H1 (cell line): ENCODE results near the gene CRTC3. TPM values are rescaled to one million over a fixed set of nuclear protein-coding genes. Genes with fewer than 3 reads are reported as not detected.
A peak's percentile ranks its signal among the peaks of the same experiment; 100 is the strongest.

Experiments
- CTCF ChIA-PET: fragments of 300-600 bp; sonication (Branson Sonifier 250); formaldehyde crosslinking; loops from one replicate; lab custom pipeline; 2021; ENCODE audit not compliant: partially characterized antibody; lab: Charles Lee
- POLR2A ChIA-PET: fragments of 300-600 bp; sonication (Branson Sonifier 250); formaldehyde crosslinking; loops from one replicate; lab custom pipeline; 2021; ENCODE audit warnings: inconsistent platforms; ENCODE audit not compliant: partially characterized antibody; lab: Charles Lee
- DNase-seq, 2 experiments: peaks; one replicate each; pipeline versions ENCODE4 v3.0.0 to v3.0.0-alpha.2; 2010 to 2022; ENCODE audit warnings: low spot score in 2 of 2, low read depth in 1 of 2, mixed read lengths in 1 of 2
- FAIRE-seq: peaks from 2 replicates; lab custom pipeline; 2011; peaks lifted over from hg19 to GRCh38; lab: Jason Lieb, UNC
- H2AFZ ChIP-seq: 2 replicates; pipeline ENCODE4 v1.8.1; 2012; ENCODE audit warnings: low read length, inconsistent platforms
- H2AK5ac ChIP-seq: 2 replicates; pipeline ENCODE4 v1.6.1; 2013; ENCODE audit warnings: low read depth, low read length
- H2BK120ac ChIP-seq: replicated peaks from 2 replicates; pipeline ENCODE3; 2013; ENCODE audit warnings: low read depth, low read length, inconsistent platforms
- H2BK12ac ChIP-seq: 2 replicates; pipeline ENCODE4 v1.6.1; 2013; ENCODE audit warnings: low read depth, low read length
- H2BK15ac ChIP-seq: 2 replicates; pipeline ENCODE4 v1.6.1; 2013; ENCODE audit warnings: low read length
- H2BK20ac ChIP-seq: 2 replicates; pipeline ENCODE4 v1.6.1; 2013; ENCODE audit warnings: low read length
- H2BK5ac ChIP-seq: 2 replicates; pipeline ENCODE4 v1.6.1; 2013; ENCODE audit warnings: low read depth, low read length
- H3K14ac ChIP-seq: 2 replicates; pipeline ENCODE4 v1.6.1; 2013; ENCODE audit warnings: inconsistent platforms; ENCODE audit not compliant: insufficient read length
- H3K18ac ChIP-seq: 2 replicates; pipeline ENCODE4 v1.6.1; 2013; ENCODE audit warnings: low read length; ENCODE audit errors: extremely low read depth
- H3K23ac ChIP-seq: 2 replicates; pipeline ENCODE4 v1.6.1; 2013; ENCODE audit warnings: inconsistent platforms; ENCODE audit not compliant: insufficient read length
- H3K23me2 ChIP-seq: 2 replicates; pipeline ENCODE4 v1.6.1; 2013; ENCODE audit warnings: low read depth, low read length
- H3K27ac ChIP-seq: 2 replicates; pipeline ENCODE4 v1.6.1; 2011; ENCODE audit warnings: low read depth, low read length, inconsistent platforms
- H3K27me3 ChIP-seq, 4 experiments: replicated peaks in 1 of 4; 1 replicate in 1 of 4; 2 replicates in 3 of 4; pipeline versions ENCODE4 v1.6.1 to v1.8.1; 2011 to 2013; ENCODE audit warnings: low read length in 3 of 4, mild to moderate bottlenecking in 3 of 4, inconsistent platforms in 2 of 4, mixed read lengths in 2 of 4, moderate library complexity in 1 of 4; ENCODE audit not compliant: control insufficient read depth in 3 of 4, insufficient read depth in 3 of 4; ENCODE audit errors: extremely low read depth in 1 of 4
- H3K36me3 ChIP-seq, 4 experiments: 2 replicates each; pipeline versions ENCODE4 v1.6.1 to v1.8.1; 2011 to 2013; ENCODE audit warnings: mild to moderate bottlenecking in 4 of 4, low read length in 3 of 4, moderate library complexity in 2 of 4, control low read depth in 1 of 4, inconsistent platforms in 1 of 4; ENCODE audit not compliant: insufficient read depth in 4 of 4, control insufficient read depth in 2 of 4
- H3K4ac ChIP-seq: replicated peaks from 2 replicates; pipeline ENCODE3; 2013; ENCODE audit warnings: low read length, low read depth, mixed read lengths, inconsistent platforms; ENCODE audit not compliant: insufficient read length
- H3K4me1 ChIP-seq, 4 experiments: replicated peaks in 1 of 4; 1 replicate in 1 of 4; 2 replicates in 3 of 4; pipeline versions ENCODE4 v1.6.1 to v1.8.1; 2011 to 2013; ENCODE audit warnings: low read length in 3 of 4, inconsistent platforms in 2 of 4, mixed read lengths in 1 of 4; ENCODE audit not compliant: insufficient read depth in 4 of 4, control insufficient read depth in 3 of 4
- H3K4me2 ChIP-seq, 2 experiments: 2 replicates each; pipeline versions ENCODE4 v1.6.1 to v1.8.1; 2011 to 2013; ENCODE audit warnings: low read depth in 2 of 2, low read length in 2 of 2, control low read depth in 1 of 2, inconsistent platforms in 1 of 2, mild to moderate bottlenecking in 1 of 2; ENCODE audit not compliant: insufficient read depth in 1 of 2
- H3K4me3 ChIP-seq, 4 experiments: fragments of 200-600, 300-600 bp in 1 of 4; sonication (generic), shearing (Covaris generic), sonication (Bioruptor Twin) in 1 of 4; 2 replicates each; pipeline versions ENCODE4 v1.5.1 to v1.8.1; 2011 to 2016; ENCODE audit warnings: low read length in 4 of 4, low read depth in 3 of 4, control low read depth in 2 of 4, inconsistent platforms in 2 of 4, mild to moderate bottlenecking in 2 of 4, mixed read lengths in 1 of 4, moderate library complexity in 1 of 4; ENCODE audit not compliant: insufficient read depth in 2 of 4; ENCODE audit errors: extremely low read depth in 1 of 4
- H3K56ac ChIP-seq: replicated peaks from 2 replicates; pipeline ENCODE3; 2013; ENCODE audit warnings: low read depth, mild to moderate bottlenecking, mixed read lengths, low read length, inconsistent platforms; ENCODE audit not compliant: insufficient read length
- H3K79me1 ChIP-seq: 2 replicates; pipeline ENCODE4 v1.6.1; 2013; ENCODE audit warnings: low read depth, low read length, control low read depth
- H3K79me2 ChIP-seq, 2 experiments: 2 replicates each; pipeline versions ENCODE4 v1.6.1 to v1.8.1; 2012 to 2013; ENCODE audit warnings: low read length in 2 of 2, mild to moderate bottlenecking in 2 of 2, inconsistent platforms in 1 of 2; ENCODE audit not compliant: insufficient read depth in 2 of 2, control insufficient read depth in 1 of 2
- H3K9ac ChIP-seq, 4 experiments: replicated peaks in 1 of 4; 1 replicate in 1 of 4; 2 replicates in 3 of 4; pipeline versions ENCODE4 v1.6.1 to v1.8.1; 2011 to 2013; ENCODE audit warnings: low read depth in 3 of 4, low read length in 3 of 4, control low read depth in 2 of 4, mild to moderate bottlenecking in 2 of 4, moderate library complexity in 2 of 4, inconsistent platforms in 1 of 4; ENCODE audit errors: extremely low read depth in 1 of 4
- H3K9me3 ChIP-seq, 2 experiments: 2 replicates each; pipeline versions ENCODE4 v1.6.1 to v1.8.1; 2012 to 2013; ENCODE audit warnings: mild to moderate bottlenecking in 2 of 2, moderate library complexity in 2 of 2, control low read depth in 1 of 2, inconsistent platforms in 1 of 2, low read depth in 1 of 2, low read length in 1 of 2, mixed read lengths in 1 of 2; ENCODE audit not compliant: insufficient read depth in 2 of 2
- H4K20me1 ChIP-seq, 2 experiments: replicated peaks in 1 of 2; 2 replicates each; pipeline versions ENCODE3 to v1.8.1; 2011 to 2013; ENCODE audit warnings: inconsistent platforms in 2 of 2, low read length in 2 of 2, mild to moderate bottlenecking in 1 of 2; ENCODE audit not compliant: insufficient read depth in 2 of 2, control insufficient read depth in 1 of 2
- H4K5ac ChIP-seq: 2 replicates; pipeline ENCODE4 v1.6.1; 2013; ENCODE audit warnings: low read length, low read depth, mixed read lengths, inconsistent platforms; ENCODE audit not compliant: insufficient read length
- H4K8ac ChIP-seq: 2 replicates; pipeline ENCODE4 v1.8.0; 2013; ENCODE audit warnings: mild to moderate bottlenecking, moderate library complexity, low read length, inconsistent platforms; ENCODE audit not compliant: insufficient read depth; ENCODE audit errors: extremely low read depth
- H4K91ac ChIP-seq: replicated peaks from 2 replicates; pipeline ENCODE3; 2013; ENCODE audit warnings: low read length, mixed read lengths, inconsistent platforms; ENCODE audit not compliant: insufficient read length
- KDM1A ChIP-seq: fragments of 200-600, 300-600 bp; sonication (generic); IDR thresholded peaks from 2 replicates; pipeline ENCODE4 v1.7.1; 2016; ENCODE audit warnings: mild to moderate bottlenecking, low read length, borderline replicate concordance
- POU5F1 ChIP-seq: IDR thresholded peaks from 2 replicates; pipeline ENCODE4 v1.6.1; 2011; ENCODE audit warnings: low read depth, mild to moderate bottlenecking, low read length, moderate library complexity
- RAD21 ChIP-seq, 2 experiments: IDR thresholded peaks in 1 of 2; conservative IDR thresholded peaks in 1 of 2; 2 replicates each; pipeline ENCODE4 v1.6.1; 2011; ENCODE audit warnings: low read depth in 2 of 2, low read length in 2 of 2, improper control_type of control experiment in 1 of 2, inconsistent platforms in 1 of 2, mild to moderate bottlenecking in 1 of 2, moderate library complexity in 1 of 2
- ZNF274 ChIP-seq: IDR thresholded peaks from 2 replicates; pipeline ENCODE4 v1.7.0; 2012; ENCODE audit warnings: low read length, borderline replicate concordance; ENCODE audit errors: extremely low read depth
- WGBS, 2 experiments: shearing (Covaris generic) in 1 of 2; methylation state at CpG; one replicate each; pipeline versions ENCODE4 v1.1.6 to v1.1.7; 2013 to 2015; ENCODE audit warnings: low lambda C conversion rate in 2 of 2, mixed read lengths in 2 of 2, inconsistent platforms in 1 of 2, low coverage in 1 of 2, missing lambda C conversion rate in 1 of 2; ENCODE audit not compliant: insufficient replicate concordance in 2 of 2, insufficient coverage in 1 of 2, insufficient read length in 1 of 2; ENCODE audit errors: extremely low coverage in 1 of 2, missing lambda C conversion rate in 1 of 2; 5-methylcytosine and 5-hydroxymethylcytosine counted together
- polyA plus RNA-seq, 7 experiments: library from polyadenylated mRNA; depleted of rRNA in 3 of 7; stranded (reverse) in 5 of 7; unstranded in 2 of 7; fragments of >200 nt in 5 of 7; fragments of 200-250 nt in 2 of 7; gene quantifications; 1 replicate in 5 of 7; 2 replicates in 1 of 7; 4 replicates in 1 of 7; pipeline versions ENCODE4 v1.2.1 to v1.2.3, GENCODE V29; 2011 to 2013; ENCODE audit warnings: missing spikeins in 2 of 7, mixed read lengths in 2 of 7
- total RNA-seq: library from RNA; stranded (reverse); fragmentation: NEBNext Ultra II Directional; extraction: Animal tissue kit (Norgen Biotek cat#: 25700); gene quantifications from 2 replicates; pipeline ENCODE4 v1.2.1, GENCODE V29; 2021
- TF ChIP-seq, protein P1 (sequence below): IDR thresholded peaks from 2 replicates; pipeline ENCODE4 v1.6.1; 2011; ENCODE audit warnings: low read depth, mild to moderate bottlenecking, low read length; ENCODE audit not compliant: insufficient read depth

The CRTC3 gene
- total and polyA plus RNA-seq, 2 of the 8 experiments (the other 6 are each of a cell fraction or from before 2014, with no cell fraction given): 5.0 to 5.3 TPM

DNA sequence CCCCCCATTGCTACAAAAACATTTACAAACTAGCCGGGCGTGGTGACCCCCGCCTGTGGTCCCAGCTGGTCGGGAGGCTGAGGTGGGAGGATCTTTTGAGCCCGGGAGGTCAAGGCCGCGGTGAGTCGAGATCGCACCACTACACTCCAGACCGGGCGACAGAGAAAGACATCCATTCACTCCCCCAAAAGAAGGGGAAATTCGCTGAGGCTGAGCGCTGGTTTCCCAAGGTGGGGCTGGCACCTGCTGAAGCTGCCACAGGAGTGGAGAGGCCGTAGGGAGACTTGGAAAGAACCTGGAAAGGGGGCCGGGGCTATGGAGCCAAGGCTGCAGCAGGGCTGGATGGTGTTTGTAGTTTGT is 732 bp upstream of the CRTC3 start:
- Histone ChIP-seq H3K9ac (no peak overlapping the region), H3K23me2 (no peaks in the 10 kb centered on the region; the same call in 1 of the 2 replicates), H3K36me3 (no peaks in the 10 kb centered on the region), H3K9me3 (no peaks in the 10 kb centered on the region), H3K23ac (no peak overlapping the region), H4K8ac (peak overlapping the region; percentile 22; the same call in 1 of the 2 replicates), H3K27me3 (peaks cover 7 to 35% (median 29%) of the 10 kb centered on the region in 4 experiments), H3K27ac (no peak overlapping the region), H4K91ac (no peak overlapping the region), H2BK12ac (no peak overlapping the region), H3K56ac (no peak overlapping the region), H2BK15ac (no peak overlapping the region), H3K4ac (no peak overlapping the region), H4K20me1 (peaks cover 0 to 3% of the 10 kb centered on the region in 2 experiments), H3K4me3 (peak overlapping the region; percentile 55 to 73 (median 68); a peak in 6 of 8 replicates), H3K79me1 (no peaks in the 10 kb centered on the region), H2BK20ac (no peak overlapping the region), H4K5ac (no peak overlapping the region), H3K4me2 (peak overlapping the region; percentile 49 to 82), H3K14ac (no peak overlapping the region), H2BK120ac (no peak overlapping the region), H3K79me2 (no peaks in the 10 kb centered on the region), H3K4me1 (0 out of 7 replicates have a peak, but pooled peaks cover 0 to 2% (median 0%) of the 10 kb centered on the region in 4 experiments), H2AFZ (peak overlapping the region; percentile 63; the same call in 1 of the 2 replicates), H3K18ac (no peak overlapping the region), H2BK5ac (no peak overlapping the region), H2AK5ac (no peak overlapping the region)
- CTCF ChIA-PET: interaction anchor here (0.5 to 1.7 kb wide), 4 partner anchors 11 to 209 kb away, joined by 3 to 5 read pairs (median 4); no protein-coding TSS in a partner anchor
- no peak for FAIRE-seq
- DNase-seq: no peak
- 77% methylated on average over 14 of the region's 15 CpGs; no CpG with 5 or more reads in 1 of the 2 experiments for WGBS, 2 experiments
- POLR2A ChIA-PET: no interaction called here
- TF ChIP-seq, protein P1, sequence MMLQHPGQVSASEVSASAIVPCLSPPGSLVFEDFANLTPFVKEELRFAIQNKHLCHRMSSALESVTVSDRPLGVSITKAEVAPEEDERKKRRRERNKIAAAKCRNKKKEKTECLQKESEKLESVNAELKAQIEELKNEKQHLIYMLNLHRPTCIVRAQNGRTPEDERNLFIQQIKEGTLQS: no peak
- TF ChIP-seq RAD21 (IDR thresholded peaks at IDR 0.05 in 1 of 2, conservative IDR thresholded peaks at IDR 0.05 in 1 of 2; ENCODE audit: low read depth in 2 of 2, low read length in 2 of 2) (no peak), ZNF274 (no peak), KDM1A (peak; percentile 11; the same call in 1 of the 2 replicates), POU5F1 (no peak)
